ENCODE measurements around the gene TFPT.
A peak's percentile ranks its signal among the peaks of the same experiment; 100 is the strongest.

The TFPT gene

DNA sequence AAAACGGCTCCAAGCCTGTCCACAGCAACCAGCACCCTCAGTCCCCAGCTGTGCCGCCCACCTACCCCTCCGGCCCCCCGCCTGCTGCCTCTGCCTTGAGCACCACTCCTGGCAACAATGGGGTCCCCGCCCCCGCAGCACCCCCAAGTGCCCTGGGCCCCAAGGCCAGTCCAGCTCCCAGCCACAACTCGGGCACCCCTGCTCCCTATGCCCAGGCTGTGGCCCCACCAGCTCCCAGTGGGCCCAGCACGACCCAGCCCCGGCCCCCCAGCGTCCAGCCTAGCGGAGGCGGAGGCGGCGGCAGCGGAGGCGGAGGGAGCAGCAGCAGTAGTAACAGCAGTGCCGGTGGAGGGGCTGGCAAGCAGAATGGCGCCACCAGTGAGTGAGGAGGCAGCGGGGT, 32.7 kb upstream of the TFPT start:
- no peak for DNase-seq

DNA sequence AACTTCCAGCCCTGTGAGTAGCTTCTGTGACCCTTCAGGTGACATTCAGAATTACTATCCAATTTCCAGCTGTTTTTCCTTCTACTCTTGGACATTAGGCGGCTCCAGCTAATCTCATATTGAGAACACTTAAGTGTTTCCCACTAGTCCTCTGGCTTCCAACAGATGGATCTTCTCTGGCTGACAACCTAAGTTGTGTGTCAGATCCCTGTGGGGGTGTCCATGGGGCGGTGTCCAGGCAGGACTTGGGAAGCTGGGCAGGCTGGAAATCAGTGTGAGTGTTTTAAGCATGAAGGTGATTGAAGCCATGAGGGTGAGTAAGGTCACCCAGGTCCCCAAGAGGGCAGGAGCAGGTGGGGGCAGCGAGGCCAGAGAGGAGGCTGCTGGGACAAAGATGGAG, 32.2 kb upstream of the TFPT start:
- no peak for DNase-seq

DNA sequence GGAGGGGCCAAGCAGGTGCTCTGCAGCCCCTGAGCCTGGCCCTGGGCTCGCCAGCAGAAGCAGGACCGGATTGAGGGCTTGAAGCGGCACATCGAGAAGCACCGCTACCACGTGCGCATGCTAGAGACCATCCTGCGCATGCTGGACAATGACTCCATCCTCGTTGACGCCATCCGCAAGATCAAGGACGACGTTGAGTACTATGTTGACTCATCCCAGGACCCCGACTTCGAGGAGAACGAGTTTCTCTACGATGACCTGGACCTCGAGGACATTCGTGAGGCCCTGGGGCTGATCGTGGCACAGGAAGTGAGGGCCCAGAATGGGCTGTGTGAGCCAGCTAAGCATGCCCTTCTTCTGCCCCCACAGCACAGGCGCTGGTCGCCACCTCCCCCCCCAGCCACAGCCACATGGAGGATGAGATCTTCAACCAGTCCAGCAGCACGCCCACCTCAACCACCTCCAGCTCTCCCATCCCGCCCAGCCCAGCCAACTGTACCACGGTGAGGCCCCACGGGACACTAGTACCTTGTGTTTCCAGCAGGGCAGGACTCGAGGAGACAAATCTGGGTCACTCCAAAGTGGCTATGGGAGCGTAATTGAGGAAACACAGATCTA, 30.2 kb upstream of the TFPT start:
- no peak for DNase-seq

DNA sequence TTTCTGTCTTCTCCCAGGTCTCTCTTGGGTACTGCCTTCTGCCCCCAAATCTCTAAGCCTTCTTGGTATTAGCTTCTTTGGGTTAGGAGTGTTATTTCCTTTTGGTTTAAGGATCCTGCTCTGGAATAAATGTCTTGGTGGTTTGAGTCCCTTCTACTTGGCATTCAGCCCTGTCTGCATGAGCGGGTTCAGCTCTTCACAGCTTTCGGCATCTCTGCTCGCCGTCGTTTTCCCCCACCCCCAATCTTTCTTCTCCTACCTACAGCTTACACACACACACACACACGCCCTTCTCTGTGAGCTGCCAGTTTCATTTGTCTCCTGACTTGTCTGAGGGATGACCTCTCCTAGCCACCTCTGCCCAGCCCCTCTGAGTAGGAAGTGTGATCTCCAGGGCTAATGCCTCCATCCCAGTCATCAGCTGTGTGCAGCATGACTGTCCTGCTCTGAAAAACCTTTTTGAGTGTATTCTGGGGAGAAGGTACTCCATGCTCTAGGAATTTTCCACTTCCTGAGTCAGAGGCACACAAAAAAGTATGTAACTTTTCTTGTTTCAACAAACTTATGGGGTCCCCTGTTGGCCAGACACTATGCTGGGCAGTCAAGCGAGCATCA, 26.8 kb upstream of the TFPT start:
- DNase-seq: no peak

DNA sequence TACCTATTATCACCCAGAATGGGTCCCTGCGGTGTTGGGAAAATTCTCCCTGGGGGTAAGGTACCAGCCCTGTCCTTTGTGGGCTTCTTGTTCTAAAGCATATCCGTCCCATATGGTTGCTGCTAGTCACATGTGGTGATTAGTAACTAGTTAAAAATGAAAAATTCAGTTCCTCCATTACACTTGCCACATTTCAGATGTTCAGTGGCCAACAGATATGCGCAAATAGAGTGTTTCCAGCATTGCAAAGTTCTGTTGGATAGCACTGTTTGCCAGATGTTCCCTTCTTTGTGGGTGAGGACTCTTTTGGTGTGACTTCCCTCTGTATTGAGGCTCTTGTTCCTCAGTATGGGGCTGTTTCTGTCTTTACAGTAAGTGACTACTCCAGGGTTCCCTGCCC, 25.9 kb upstream of the TFPT start:
- no peak for DNase-seq

DNA sequence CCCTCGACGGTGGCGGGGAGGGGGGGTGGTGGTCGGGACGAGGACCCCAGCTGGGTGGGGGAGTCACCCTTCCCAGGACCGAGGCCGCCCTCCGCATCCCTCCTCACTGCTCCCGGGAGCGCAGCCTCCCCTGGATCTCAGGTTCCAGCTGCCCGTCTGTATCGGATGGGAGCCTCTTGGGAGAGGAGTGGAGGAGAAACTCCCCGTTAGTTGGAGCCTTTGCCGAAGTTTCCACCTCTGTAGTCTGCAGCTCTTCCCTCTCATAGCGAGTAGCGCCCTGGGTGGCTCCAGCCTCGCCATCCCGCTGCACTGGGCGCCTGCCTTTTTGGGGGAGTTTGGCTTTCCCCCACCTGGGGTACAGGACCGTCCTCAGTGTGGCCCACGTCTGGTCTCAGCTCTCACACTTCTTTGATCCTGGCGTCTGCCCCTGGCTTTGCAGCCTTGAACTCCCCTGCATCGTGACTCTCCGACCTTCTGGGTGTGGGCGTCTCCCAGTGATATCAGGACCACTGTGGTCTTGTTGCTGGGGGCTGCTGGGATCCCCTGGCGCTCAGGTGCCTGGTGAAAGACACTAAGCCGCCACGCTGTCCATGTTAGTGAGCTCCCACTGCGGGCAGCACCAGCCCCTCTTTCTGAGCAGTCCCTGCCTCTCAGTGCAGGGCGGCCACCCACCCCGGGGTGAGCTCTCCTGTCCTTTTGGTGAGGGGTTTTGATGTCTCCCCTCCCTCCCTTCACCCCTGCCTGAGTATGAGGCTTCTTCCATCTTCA, 23.2 kb upstream of the TFPT start:
- DNase-seq: no peak

DNA sequence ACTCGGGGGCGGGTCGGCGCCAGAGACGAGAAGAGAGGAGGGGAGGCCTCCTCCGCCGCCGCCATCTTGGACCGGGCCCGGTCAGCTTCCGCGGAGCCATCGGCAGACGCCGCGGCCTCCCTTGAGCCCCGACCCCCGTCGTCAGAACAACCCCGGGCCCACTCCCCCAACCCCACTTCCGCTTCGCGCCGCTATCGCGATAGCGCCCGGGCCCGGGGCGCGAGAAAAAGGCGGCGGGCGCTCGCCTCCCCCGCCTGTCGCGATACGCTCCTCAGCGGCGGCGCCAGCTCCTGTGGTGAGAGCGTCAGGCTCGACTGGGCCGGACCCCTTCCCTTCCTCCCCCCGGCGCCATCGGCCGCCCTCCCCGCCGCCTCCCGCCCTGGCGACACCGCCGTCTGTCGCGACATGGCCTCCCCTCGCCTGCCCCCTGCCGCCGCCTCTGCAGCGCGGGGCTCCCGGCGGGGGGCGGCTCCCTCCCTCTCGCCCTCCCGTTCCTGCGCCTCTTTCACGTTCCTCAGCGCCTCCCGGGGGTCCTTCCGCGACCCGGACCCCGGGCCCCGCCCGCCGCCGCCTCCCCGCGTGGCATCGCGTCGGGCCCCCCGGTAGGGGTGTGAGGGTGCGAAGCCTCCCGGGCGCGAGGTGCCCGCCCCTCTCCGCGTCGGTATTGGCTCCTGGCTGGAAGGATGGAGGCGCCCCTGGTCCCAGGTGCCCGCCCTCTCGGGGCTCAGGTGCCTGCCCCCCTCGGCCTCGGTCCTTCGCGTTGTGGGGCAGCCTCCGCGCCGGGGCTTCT, 22.4 kb upstream of the TFPT start, which contains the start of gene CNOT3:
Gene CNOT3, plus strand, starts transcription at position 64 of the 790 bp plus-strand sequence. CDS start 5,217 bp downstream, outside the sequence.
- no peak for DNase-seq

DNA sequence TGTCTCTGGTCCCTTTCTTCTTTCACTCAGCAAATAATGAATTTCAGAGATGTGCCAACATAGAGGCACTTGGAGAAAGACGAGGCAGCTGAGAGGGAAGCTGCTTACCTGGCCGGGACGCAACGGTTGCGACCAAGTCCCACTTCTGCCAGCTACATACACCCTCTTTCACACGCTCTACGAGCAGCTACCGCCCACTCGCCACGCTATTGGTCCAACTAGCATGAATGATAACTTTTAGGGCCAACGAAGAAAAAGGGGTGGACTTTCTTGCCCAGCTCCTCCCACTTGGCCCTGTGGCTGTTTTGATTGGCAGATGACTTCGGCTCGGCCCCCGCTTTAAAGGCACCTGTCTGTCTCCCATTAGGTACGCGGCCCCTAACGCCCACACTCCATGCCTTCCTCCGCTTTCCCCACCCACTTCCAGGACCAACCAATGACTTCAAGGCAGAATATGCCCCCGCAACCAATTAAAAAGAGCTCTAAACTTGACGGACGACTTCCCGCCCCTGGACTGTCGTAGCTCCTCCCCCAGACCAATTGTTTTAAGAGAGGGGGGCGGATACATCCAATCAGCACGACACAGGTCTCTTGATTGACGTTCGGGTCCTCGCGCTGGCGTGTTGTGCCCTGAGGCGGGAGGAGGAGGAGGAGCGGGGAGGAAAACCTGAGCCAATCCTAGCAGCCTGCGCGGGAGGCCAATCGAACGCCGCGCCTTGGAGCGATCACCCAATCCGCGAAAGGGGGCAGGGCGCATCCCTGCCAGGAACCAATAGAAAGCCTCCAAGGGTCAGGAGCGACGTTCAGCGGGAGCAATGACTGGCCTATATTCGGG, 21.6 kb upstream of the TFPT start:
- DNase-seq: peak; percentile 100

DNA sequence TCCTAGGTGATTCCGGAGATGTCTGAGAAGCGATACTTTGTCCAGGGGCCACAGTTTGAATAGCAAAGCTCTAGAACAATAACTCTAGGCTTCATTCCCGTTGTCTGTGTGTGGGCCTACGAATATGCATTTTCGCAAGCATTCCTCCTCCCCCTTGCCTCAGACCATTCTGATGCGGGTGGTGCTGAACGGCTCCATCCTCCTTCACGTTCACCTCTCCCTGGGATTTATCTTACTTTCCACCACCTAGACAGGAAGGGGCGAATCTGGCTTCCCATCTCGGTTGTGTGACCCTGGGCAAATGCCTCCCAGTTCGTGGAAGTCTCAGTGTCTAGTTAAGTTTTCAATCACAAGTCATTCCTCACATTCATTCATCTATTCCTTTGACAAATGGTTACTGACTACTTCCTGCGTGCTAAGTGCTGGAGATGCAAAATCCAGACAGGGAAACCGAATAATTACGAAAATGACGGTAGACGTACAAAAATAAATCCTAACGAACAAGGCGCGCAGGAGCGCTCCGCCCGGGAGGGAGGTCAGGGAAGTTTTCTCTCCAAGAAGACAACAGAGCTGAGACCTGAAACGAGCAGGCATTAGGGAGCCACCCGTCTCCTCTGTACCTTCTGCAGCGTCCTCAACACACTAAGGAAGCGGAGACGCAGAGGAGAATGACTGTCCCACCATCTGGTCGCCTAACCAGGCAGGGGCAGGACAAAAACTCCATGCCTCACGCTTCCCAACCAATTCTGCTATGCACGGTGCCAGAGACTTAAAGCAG, 20.8 kb upstream of the TFPT start:
- no peak for DNase-seq

DNA sequence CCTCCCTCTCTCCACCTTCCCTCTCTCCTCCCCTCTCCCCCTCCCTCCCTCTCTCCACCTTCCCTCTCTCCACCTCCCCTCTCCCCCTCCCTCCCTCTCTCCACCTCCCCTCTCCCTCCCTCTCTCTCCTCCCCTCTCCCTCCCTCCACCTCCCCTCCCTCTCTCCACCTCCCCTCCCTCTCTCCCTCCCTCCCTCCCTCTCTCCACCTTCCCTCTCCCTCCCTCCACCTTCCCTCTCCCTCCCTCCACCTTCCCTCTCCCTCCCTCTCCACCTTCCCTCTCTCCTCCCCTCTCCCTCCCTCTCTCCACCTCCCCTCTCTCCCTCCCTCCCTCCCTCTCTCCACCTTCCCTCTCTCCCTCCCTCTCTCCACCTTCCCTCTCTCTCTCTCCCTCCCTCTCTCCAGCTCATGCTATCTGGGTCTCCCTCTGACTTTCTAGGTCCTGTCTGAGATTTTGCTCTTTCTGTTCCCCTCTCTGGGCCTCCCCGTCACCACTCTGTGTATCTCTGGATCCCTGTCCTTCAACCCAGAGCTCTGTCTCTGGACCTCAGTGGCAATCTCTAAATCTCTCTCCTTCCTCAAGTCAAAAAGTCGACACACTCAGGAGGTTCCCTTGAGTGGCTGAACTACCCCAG, 18.6 kb upstream of the TFPT start:
- DNase-seq: no peak

DNA sequence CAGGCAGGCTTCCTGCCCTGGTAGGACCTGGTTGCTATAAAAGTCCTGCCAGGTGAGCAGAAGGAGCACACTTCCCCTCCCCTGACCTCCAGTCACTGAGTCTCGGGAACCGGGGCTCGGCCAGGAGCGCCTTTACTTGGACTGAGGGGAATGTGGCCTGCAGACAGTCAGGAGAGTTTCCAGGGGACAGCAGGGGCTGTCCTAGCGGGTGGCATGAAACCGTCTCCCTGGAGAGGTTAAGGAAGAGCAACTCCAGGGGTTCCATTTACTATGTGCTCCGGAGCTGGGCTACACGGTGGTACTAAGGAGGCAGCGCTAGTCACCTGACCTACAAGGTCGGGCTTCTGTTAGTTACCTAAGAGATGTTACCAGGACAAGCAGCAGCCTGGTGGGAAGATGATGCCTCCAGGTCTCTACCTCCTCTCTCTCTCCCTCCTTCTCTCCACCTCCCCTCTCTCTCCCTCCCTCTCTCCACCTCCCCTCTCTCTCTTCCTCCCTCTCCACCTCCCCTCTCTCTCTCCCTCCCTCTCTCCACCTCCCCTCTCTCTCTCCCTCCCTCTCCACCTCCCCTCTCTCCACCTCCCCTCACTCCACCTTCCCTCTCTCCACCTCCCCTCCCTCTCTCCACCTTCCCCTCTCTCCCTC, 18.0 kb upstream of the TFPT start:
- DNase-seq: no peak

DNA sequence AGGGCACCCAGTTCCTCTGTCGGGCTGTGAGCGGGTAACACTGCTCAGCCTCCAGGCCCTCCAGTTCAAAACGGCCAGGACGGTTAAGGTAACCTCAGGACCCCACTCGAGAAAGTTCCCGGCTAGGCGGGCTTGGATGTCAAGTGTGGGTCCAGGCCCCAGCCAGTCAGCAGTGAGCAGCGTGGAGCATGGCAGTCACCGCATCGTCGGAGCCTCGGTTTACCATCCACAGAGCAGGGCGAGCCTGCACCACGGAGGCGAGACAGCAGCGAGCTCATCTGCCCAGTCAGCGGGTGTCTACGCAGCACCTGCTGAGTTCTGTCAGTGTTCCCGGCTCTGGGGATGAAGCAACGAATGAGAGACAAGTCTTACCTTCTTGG, 14.2 kb upstream of the TFPT start:
- no peak for DNase-seq

DNA sequence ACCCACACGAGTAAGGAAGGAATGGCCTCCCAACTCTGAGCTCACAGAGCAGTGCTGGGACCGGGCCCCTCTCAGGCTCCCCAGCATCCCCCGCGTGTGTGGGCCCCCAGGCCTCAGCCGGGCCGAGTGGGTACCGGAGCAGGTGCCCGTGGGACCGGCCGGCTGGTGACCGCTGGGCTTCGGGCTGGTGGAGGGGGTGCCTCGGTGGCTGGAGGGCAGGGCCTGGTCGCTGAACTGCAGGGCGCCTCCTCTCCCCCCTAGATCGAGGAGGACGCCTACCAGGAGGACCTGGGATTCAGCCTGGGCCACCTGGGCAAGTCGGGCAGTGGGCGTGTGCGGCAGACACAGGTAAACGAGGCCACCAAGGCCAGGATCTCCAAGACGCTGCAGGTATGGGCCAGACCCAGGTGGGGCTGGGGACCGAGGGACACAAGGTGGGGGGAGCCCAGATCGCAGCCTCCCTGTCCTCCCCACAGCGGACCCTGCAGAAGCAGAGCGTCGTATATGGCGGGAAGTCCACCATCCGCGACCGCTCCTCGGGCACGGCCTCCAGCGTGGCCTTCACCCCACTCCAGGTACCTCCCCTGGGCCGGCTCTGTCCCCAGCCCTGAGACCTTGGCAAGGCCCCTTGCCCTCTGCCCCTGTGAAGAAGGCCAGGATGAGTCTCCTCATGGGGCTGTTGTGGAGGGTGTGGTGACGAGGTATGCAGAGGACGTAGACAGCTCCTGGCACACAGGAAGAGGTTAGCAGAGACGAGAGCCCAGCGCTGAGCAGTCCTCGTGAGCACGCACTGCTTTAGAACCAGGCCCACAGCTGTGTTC, 13.5 kb upstream of the TFPT start:
- no peak for DNase-seq

DNA sequence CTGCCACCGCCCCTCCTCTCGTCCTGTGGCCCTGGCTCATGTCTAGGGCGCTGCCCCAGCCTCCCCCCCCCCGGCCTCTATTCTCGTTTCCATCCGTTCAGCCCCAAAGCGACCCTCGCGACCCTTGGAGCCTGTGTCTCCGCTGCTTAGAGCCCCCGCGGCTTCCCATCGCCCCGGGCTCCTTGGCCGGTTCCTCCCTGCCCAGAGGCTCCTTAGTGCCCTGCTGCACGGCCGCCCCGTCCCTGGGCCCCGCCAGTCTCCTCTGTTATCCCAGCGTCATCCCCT, 12.9 kb upstream of the TFPT start:
- no peak for DNase-seq

DNA sequence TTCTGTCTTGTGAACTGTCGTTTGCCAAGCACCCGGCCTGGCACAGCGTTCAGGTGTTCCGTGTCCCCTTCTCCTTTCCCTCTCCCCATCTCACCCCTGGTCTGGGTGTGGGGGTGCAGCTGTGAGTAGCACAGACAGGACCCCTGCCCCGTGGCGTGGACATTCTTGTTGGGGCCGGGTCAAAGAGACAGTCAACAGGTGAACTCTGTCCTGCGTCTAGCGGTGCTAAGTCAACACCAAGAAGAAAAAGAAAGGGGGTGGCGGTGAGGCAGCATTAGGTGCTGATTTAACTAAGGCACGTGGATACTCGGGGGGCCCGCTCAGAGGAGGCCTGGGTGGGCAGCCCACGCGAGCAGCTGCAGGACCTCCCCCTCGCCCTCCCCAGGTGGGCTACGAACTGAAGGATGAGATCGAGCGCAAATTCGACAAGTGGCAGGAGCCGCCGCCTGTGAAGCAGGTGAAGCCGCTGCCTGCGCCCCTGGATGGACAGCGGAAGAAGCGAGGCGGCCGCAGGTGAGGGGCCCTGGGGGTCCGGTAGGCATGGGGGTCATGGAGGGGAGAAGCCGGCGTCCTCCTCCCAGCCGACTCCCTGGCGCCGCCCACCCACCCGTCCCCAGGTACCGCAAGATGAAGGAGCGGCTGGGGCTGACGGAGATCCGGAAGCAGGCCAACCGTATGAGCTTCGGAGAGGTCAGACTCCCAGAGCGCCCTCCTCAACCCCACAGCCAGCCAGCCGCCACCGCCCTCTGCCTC, 12.4 kb upstream of the TFPT start:
- DNase-seq: no peak

DNA sequence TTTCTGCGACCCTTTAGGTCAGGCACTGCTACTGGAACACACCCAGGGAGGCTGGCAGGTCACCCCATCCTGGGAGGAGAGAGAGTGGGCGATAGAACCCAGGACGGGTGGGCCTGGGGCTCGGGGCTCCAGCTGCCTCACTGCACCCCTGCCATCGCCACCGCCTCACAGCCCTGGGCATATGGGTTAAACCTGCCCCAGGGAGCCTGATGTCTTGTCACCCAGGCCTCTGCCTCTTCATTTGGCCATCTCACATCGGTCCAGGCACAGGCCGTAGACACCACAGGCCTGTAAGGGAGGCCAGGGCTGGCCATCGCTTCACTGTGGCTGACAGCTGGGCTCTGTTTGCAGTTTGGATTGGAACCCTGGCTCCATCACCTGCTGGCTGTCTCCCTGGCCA, 10.3 kb upstream of the TFPT start:
- no peak for DNase-seq

DNA sequence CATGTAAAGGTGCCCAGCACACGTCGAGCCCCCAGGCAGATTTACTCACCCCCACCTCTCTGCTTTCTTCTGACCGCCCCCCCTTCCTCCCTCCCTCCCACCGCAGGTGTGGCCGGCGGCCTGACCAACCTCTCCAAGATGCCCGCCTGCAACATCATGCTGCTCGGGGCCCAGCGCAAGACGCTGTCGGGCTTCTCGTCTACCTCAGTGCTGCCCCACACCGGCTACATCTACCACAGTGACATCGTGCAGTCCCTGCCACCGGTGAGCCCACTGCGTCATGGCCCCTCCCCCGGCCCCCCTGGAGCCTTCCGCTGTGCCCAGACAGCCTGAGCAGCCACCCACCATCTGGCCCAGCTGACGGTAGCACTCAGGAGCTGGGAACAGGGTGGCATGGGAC, 8.9 kb upstream of the TFPT start:
- no peak for DNase-seq

DNA sequence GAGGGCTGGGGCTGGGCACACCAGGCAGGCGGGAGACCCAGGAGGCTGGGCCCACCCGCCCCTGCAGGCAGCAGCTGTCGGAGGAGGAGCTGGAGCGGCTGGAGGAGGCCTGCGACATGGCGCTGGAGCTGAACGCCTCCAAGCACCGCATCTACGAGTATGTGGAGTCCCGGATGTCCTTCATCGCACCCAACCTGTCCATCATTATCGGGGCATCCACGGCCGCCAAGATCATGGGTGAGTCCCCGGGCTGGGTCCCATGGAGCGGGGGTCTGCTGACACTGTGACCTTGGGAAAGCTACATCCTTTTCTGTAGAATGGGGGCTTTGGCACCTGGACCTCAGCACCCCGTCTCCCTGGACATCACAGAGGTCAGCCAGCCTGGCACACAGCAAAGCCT, 8.2 kb upstream of the TFPT start:
- no peak for DNase-seq

DNA sequence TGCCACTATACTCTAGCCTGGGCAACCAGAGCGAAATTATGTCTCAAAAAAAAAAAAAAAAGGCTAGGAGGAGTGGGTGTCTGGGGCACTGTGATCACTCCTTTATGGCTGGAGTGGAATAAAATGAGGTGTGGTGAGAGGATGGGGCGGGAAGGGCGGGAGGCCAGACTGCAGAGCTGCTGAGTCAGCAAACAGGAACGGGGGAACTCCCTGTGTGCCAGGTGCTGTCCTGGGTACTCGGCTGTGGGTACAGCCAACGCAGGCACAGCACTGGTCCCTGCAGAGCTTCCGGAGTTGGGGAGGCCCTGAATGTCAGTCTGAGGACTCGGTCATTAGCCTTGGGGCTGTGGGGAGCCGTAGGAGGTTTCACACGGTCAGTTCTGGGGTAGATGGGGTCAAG, 5.8 kb upstream of the TFPT start:
- no peak for DNase-seq
